Prostate gland (tissue), 2 donors: ENCODE results near the gene MUSTN1. TPM values are rescaled to one million over a fixed set of nuclear protein-coding genes. Genes with fewer than 3 reads are reported as not detected.

Experiments
- DNase-seq: peaks from one replicate; pipeline ENCODE4 v3.0.0-alpha.2; 2019; ENCODE audit warnings: low spot score
- H3K27ac ChIP-seq, 2 donors: fragments of 200-600 bp; sonication (generic); 2 replicates each; pipeline ENCODE4 v1.5.1; 2017 to 2019
- H3K27me3 ChIP-seq: fragments of 200-600 bp; sonication (generic); replicated peaks from 2 replicates; pipeline ENCODE4 v1.5.1; 2019; ENCODE audit not compliant: insufficient read depth
- H3K36me3 ChIP-seq, 2 donors: fragments of 200-600 bp; sonication (generic); 1 replicate in 1 of 2; 2 replicates in 1 of 2; pipeline versions ENCODE4 v1.5.1 to v1.8.1; 2017 to 2019
- H3K4me1 ChIP-seq: fragments of 200-600 bp; sonication (generic); replicated peaks from 2 replicates; pipeline ENCODE4 v1.5.1; 2019
- H3K4me3 ChIP-seq, 2 donors: fragments of 200-600 bp; sonication (generic); 2 replicates each; pipeline ENCODE4 v1.5.1; 2017 to 2019
- H3K9me3 ChIP-seq: fragments of 200-600 bp; sonication (generic); 2 replicates; pipeline ENCODE4 v1.5.1; 2017
- POLR2A ChIP-seq: fragments of 450-650 bp; IDR thresholded peaks from one replicate; pipeline ENCODE4 v1.6.1; 2016; ENCODE audit warnings: antibody characterized with exemption, mild to moderate bottlenecking
- POLR2AphosphoS5 ChIP-seq: sonication (generic); formaldehyde crosslinking; IDR thresholded peaks from one replicate; pipeline ENCODE4 v1.6.1; 2017; ENCODE audit warnings: antibody characterized with exemption
- WGBS: methylation state at CpG from one replicate; pipeline ENCODE4 v1.1.5; 2018; 5-methylcytosine and 5-hydroxymethylcytosine counted together
- intact Hi-C: fragments of 100-400 bp; cut with DNase I; formaldehyde crosslinking; loops from one replicate; pipeline ENCODE4 v1.14.2; 2022
- total RNA-seq, 2 donors: library from RNA; depleted of rRNA; stranded (reverse); fragments of >200 nt; gene quantifications; one replicate each; pipeline ENCODE4 v1.1.0, GENCODE V29; 2016
- TF ChIP-seq, protein P1 (sequence below), 4 experiments: fragments of 200-600 bp in 2 of 4; fragments of 450-650 bp in 2 of 4; sonication (generic) in 2 of 4; IDR thresholded peaks; 1 replicate in 3 of 4; 2 replicates in 1 of 4; pipeline ENCODE4 v1.5.1; 2016 to 2019; ENCODE audit warnings: antibody characterized with exemption in 4 of 4, mild to moderate bottlenecking in 2 of 4, moderate library complexity in 2 of 4

The MUSTN1 gene
- total RNA-seq, 2 donors from 2014 or later, result 10.5 to 14.4 TPM

DNA sequence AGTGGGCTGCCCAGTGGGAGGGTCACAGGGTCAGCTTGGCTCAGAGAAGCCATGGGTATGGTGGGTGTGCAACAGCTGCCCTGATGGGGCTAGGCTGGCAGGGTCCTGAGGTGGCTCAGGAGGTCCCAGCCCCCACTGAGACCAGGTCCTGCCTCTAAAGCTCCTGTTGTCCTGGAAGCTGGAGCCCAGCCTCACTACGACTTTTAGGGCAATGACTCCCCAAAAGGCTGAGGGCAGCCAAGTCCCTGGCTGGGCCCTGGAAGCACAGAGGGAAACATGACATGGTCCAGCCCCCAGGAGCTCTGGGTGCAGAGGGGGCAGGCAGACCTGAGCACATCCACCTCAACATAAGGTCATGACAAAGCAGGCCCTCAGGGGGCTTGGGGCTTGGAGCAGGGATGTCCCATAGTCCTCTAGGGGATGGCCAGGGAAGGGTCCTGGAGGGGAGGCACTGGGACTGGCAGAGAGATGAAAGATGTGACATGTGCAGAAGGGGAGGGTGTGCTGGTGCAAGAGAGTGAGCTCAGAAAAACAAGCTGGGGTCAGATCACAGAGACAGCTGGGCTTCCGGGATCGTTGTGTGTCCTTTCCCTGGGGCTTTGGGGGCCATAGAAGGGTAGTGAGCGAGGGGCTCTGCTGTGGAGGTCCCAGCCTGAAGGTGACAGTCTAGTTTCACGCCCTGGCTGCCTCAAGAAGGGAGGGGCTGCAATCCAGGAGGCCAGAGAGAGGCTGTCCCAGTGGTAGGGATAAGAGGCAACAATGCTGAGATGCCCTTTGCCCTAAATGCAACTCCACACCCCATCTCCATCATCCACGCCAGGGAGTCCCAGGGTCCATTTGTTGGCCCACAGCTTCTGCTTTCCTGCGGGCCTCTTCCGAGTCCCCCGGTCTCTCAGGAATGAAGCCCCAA lies 40.9 kb downstream of the MUSTN1 start:
- TF ChIP-seq, protein P1, sequence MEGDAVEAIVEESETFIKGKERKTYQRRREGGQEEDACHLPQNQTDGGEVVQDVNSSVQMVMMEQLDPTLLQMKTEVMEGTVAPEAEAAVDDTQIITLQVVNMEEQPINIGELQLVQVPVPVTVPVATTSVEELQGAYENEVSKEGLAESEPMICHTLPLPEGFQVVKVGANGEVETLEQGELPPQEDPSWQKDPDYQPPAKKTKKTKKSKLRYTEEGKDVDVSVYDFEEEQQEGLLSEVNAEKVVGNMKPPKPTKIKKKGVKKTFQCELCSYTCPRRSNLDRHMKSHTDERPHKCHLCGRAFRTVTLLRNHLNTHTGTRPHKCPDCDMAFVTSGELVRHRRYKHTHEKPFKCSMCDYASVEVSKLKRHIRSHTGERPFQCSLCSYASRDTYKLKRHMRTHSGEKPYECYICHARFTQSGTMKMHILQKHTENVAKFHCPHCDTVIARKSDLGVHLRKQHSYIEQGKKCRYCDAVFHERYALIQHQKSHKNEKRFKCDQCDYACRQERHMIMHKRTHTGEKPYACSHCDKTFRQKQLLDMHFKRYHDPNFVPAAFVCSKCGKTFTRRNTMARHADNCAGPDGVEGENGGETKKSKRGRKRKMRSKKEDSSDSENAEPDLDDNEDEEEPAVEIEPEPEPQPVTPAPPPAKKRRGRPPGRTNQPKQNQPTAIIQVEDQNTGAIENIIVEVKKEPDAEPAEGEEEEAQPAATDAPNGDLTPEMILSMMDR (IDR thresholded peaks at IDR 0.05), result no peak
- no peak for TF ChIP-seq POLR2AphosphoS5
- no peak for TF ChIP-seq POLR2A
- Histone ChIP-seq H3K27me3 (no peaks in the 10 kb centered on the region), H3K27ac (no peak overlapping the region), H3K36me3 (no peaks in the 10 kb centered on the region), H3K9me3 (no peaks in the 10 kb centered on the region), H3K4me1 (no peaks in the 10 kb centered on the region), H3K4me3 (no peak overlapping the region)
- intact Hi-C loops, result no loop called here
- DNase-seq, result no peak
- 92% methylated on average over 9 of the region's 9 CpGs for WGBS

GRCh38 chr3:52792961-52793695 lies 41.7 kb downstream of the MUSTN1 start:
- no peak for DNase-seq
- no peaks in the 10 kb centered on the region for H3K36me3 ChIP-seq
- 83% methylated on average over 18 of the region's 18 CpGs for WGBS
- no peaks in the 10 kb centered on the region for H3K27me3 ChIP-seq
- intact Hi-C loops, result no loop called here
- H3K27ac ChIP-seq, result no peak overlapping the region
- no peaks in the 10 kb centered on the region for H3K4me1 ChIP-seq
- no peak overlapping the region for H3K4me3 ChIP-seq
- no peaks in the 10 kb centered on the region for H3K9me3 ChIP-seq
- no peak for TF ChIP-seq POLR2AphosphoS5
- TF ChIP-seq, protein P1 (IDR thresholded peaks at IDR 0.05), result no peak
- TF ChIP-seq POLR2A, result no peak

DNA sequence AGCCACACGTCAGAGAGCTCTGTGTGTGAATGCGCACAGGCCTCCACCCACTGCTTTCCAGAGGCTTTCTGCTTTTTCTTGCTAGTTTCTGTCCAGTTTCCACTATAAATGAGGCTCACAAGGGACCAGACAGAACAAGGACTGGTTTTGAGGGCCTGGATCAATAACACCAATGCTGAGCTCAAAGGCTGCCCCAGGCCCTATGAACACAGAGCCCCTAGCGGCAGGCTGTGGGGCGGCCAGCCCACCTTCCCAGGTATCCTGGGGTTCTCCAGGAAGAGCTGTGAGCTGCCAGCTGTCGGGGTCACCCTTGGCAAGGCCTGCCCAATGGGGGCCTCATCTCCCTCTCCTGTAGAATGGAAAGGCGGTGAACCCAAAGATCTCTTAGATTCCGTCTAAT lies 42.4 kb downstream of the MUSTN1 start:
- no peaks in the 10 kb centered on the region for H3K4me1 ChIP-seq
- intact Hi-C loops, result no loop called here
- no peaks in the 10 kb centered on the region for H3K36me3 ChIP-seq
- DNase-seq, result no peak
- H3K27ac ChIP-seq, result no peak overlapping the region
- H3K27me3 ChIP-seq, result no peaks in the 10 kb centered on the region
- WGBS, result 86% methylated on average over 7 of the region's 7 CpGs
- no peak for TF ChIP-seq POLR2A
- TF ChIP-seq, protein P1 (IDR thresholded peaks at IDR 0.05), result no peak
- TF ChIP-seq POLR2AphosphoS5, result no peak
- H3K4me3 ChIP-seq, result no peak overlapping the region
- no peaks in the 10 kb centered on the region for H3K9me3 ChIP-seq

DNA sequence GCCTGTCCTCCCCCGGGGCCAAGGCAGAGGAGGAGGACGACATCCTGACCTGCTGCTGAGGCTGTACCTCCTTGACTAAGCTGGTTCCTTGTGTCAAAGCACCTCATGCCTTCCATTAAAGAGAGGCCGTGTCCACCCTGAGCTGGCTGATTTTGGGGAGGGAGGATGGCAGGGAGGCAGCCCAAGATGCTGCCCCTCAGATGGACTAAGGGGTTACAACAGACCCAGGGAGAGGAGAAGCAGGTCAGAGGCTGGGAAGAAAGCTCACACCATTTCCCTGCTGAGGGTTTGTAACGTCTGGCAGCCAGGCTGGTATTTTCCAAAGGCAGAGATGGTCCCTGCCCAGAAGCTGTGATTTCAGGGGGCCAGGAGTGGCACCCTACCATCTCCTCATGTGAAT lies 42.9 kb downstream of the MUSTN1 start:
- Histone ChIP-seq H3K9me3 (no peaks in the 10 kb centered on the region), H3K4me3 (no peak overlapping the region), H3K4me1 (no peaks in the 10 kb centered on the region), H3K27ac (no peak overlapping the region), H3K36me3 (no peaks in the 10 kb centered on the region), H3K27me3 (no peaks in the 10 kb centered on the region)
- WGBS, result 88% methylated on average over 4 of the region's 4 CpGs
- DNase-seq, result no peak
- no peak for TF ChIP-seq POLR2AphosphoS5
- TF ChIP-seq, protein P1 (IDR thresholded peaks at IDR 0.05), result no peak
- no peak for TF ChIP-seq POLR2A
- intact Hi-C loops, result no loop called here
